Neuronal stem cell (in vitro differentiated cells): Measurements from ENCODE around the gene FSIP1.
A peak's percentile ranks its signal among the peaks of the same experiment; 100 is the strongest.

Experiments
- DNase-seq: peaks from one replicate; pipeline ENCODE4 v3.0.0-alpha.2; 2013; ENCODE audit warnings: low spot score
- H2AFZ ChIP-seq: one replicate; pipeline ENCODE4 v1.6.1; 2013; ENCODE audit warnings: mild to moderate bottlenecking, low read length, inconsistent platforms
- H2AK5ac ChIP-seq: 2 replicates; pipeline ENCODE4 v1.6.1; 2013; ENCODE audit warnings: low read depth, mild to moderate bottlenecking, inconsistent platforms, low read length, moderate library complexity, mixed read lengths
- H2BK120ac ChIP-seq: 2 replicates; pipeline ENCODE4 v1.6.1; 2013; ENCODE audit warnings: low read depth, mild to moderate bottlenecking, inconsistent platforms, low read length, moderate library complexity, mixed read lengths
- H2BK12ac ChIP-seq: one replicate; pipeline ENCODE4 v1.6.1; 2013; ENCODE audit warnings: low read length, inconsistent platforms
- H2BK15ac ChIP-seq: 2 replicates; pipeline ENCODE4 v1.6.1; 2013; ENCODE audit warnings: mild to moderate bottlenecking, low read length, inconsistent platforms, mixed read lengths
- H2BK5ac ChIP-seq: one replicate; pipeline ENCODE4 v1.6.1; 2013; ENCODE audit warnings: inconsistent platforms, mild to moderate bottlenecking, low read length, moderate library complexity
- H3K14ac ChIP-seq: one replicate; pipeline ENCODE4 v1.6.1; 2013; ENCODE audit warnings: low read length, inconsistent platforms
- H3K18ac ChIP-seq: 2 replicates; pipeline ENCODE4 v1.6.1; 2013; ENCODE audit warnings: low read length, inconsistent platforms
- H3K23ac ChIP-seq: 2 replicates; pipeline ENCODE4 v1.6.1; 2013; ENCODE audit warnings: low read depth, mild to moderate bottlenecking, mixed read lengths, low read length, inconsistent platforms; ENCODE audit not compliant: poor library complexity
- H3K27ac ChIP-seq: replicated peaks from 3 replicates; pipeline ENCODE4 v1.5.1; 2013; ENCODE audit warnings: low read length, inconsistent platforms
- H3K27me3 ChIP-seq, 3 experiments: 2 replicates each; pipeline ENCODE4 v1.6.1; 2013; ENCODE audit warnings: low read length in 3 of 3, mild to moderate bottlenecking in 2 of 3, inconsistent platforms in 1 of 3, low read depth in 1 of 3, mixed read lengths in 1 of 3, moderate library complexity in 1 of 3; ENCODE audit not compliant: control insufficient read depth in 3 of 3, insufficient read depth in 3 of 3
- H3K36me3 ChIP-seq, 2 donors: replicated peaks in 1 of 2; 2 replicates each; pipeline ENCODE4 v1.6.1; 2013; ENCODE audit warnings: low read length in 2 of 2; ENCODE audit not compliant: control insufficient read depth in 2 of 2, insufficient read depth in 2 of 2
- H3K4ac ChIP-seq: 2 replicates; pipeline ENCODE4 v1.6.1; 2013; ENCODE audit warnings: inconsistent platforms, mild to moderate bottlenecking, low read length, moderate library complexity
- H3K4me1 ChIP-seq, 2 donors: 1 replicate in 1 of 2; 2 replicates in 1 of 2; pipeline ENCODE4 v1.6.1; 2013; ENCODE audit warnings: low read length in 2 of 2, low read depth in 1 of 2; ENCODE audit not compliant: control insufficient read depth in 2 of 2, insufficient read depth in 1 of 2
- H3K4me2 ChIP-seq: one replicate; pipeline ENCODE4 v1.6.1; 2013; ENCODE audit warnings: mild to moderate bottlenecking, low read length, inconsistent platforms; ENCODE audit not compliant: insufficient read depth, poor library complexity, severe bottlenecking
- H3K4me3 ChIP-seq, 2 donors: 2 replicates each; pipeline ENCODE4 v1.5.1; 2013; ENCODE audit warnings: low read length in 2 of 2, mild to moderate bottlenecking in 2 of 2, inconsistent platforms in 1 of 2, moderate library complexity in 1 of 2
- H3K79me1 ChIP-seq: one replicate; pipeline ENCODE4 v1.6.1; 2013; ENCODE audit warnings: low read depth, mild to moderate bottlenecking, inconsistent platforms, low read length, moderate library complexity
- H3K9ac ChIP-seq: one replicate; pipeline ENCODE4 v1.6.1; 2013; ENCODE audit warnings: mild to moderate bottlenecking, low read depth, low read length, inconsistent platforms; ENCODE audit not compliant: poor library complexity
- H3K9me3 ChIP-seq, 2 donors: replicated peaks in 1 of 2; 2 replicates each; pipeline versions ENCODE3 to v1.6.1; 2013; ENCODE audit warnings: low read length in 2 of 2, mild to moderate bottlenecking in 2 of 2, inconsistent platforms in 1 of 2, low read depth in 1 of 2, mixed read lengths in 1 of 2, moderate library complexity in 1 of 2; ENCODE audit not compliant: control insufficient read depth in 2 of 2, insufficient read depth in 1 of 2
- H4K8ac ChIP-seq: one replicate; pipeline ENCODE4 v1.6.1; 2013; ENCODE audit warnings: low read depth, mild to moderate bottlenecking, inconsistent platforms, low read length, moderate library complexity
- H4K91ac ChIP-seq: one replicate; pipeline ENCODE4 v1.6.1; 2013; ENCODE audit warnings: low read length, low read depth, mild to moderate bottlenecking, inconsistent platforms; ENCODE audit not compliant: poor library complexity
- WGBS, 2 donors: extraction: QIAGEN DNeasy Blood & Tissue Kit; methylation state at CpG; one replicate each; pipeline ENCODE4 v1.1.7; 2013; ENCODE audit warnings: missing lambda C conversion rate in 2 of 2, mixed read lengths in 1 of 2; ENCODE audit not compliant: insufficient read length in 2 of 2, insufficient replicate concordance in 1 of 2; ENCODE audit errors: extremely low coverage in 2 of 2; 5-methylcytosine and 5-hydroxymethylcytosine counted together

FSIP1 gene

DNA sequence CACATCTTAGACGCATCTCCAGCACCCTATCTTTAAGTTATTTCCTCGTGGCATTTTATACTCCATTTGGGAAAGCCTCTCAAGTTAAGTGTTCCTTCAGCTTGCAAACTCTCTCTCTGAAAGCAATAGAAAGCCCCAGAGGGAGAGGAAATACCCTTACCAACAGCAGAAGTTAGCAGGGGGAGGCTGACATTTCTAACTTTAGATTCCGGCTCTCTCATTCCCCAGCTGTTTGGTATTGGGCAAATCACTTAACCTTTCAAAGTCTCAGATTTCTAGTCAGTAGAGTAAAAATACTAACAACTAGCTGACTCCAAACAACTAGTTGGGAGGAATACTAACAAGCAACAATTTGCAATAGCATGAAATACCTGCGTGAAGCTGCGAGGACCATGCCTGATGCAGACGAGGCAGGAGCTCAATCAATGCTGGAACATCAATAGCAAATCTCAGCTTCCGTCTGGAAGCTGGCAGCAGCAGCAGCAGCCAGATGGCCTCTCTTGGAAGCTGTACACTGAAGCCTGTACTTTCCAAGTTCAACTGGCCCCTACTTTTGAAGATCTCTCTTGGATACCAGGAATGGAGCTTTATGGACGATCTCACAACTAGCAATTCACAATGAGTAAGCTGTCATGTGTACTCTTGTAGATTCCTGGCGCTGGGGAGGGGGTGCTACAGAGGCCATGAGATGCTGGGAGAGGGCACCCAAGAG, 153.9 kb downstream of the FSIP1 start:
- Histone ChIP-seq H2BK15ac (no peak overlapping the region), H2BK120ac (no peak overlapping the region), H4K8ac (no peak overlapping the region), H3K27me3 (no peaks in the 10 kb centered on the region), H3K4ac (no peak overlapping the region), H3K9ac (no peak overlapping the region), H2AFZ (no peak overlapping the region), H2AK5ac (no peak overlapping the region), H3K79me1 (no peaks in the 10 kb centered on the region), H3K4me1 (peaks cover 0 to 3% of the 10 kb centered on the region in 2 donors), H3K14ac (no peak overlapping the region), H3K23ac (no peak overlapping the region), H3K4me2 (no peak overlapping the region), H3K4me3 (no peak overlapping the region), H4K91ac (no peak overlapping the region), H2BK5ac (no peak overlapping the region), H3K27ac (no peak overlapping the region), H3K18ac (no peak overlapping the region), H3K36me3 (no peaks in the 10 kb centered on the region), H3K9me3 (peaks cover 0 to 4% of the 10 kb centered on the region in 2 donors), H2BK12ac (no peak overlapping the region)
- no peak for DNase-seq
- no CpG with 5 or more reads among the region's 9 CpGs for WGBS, 2 donors

DNA sequence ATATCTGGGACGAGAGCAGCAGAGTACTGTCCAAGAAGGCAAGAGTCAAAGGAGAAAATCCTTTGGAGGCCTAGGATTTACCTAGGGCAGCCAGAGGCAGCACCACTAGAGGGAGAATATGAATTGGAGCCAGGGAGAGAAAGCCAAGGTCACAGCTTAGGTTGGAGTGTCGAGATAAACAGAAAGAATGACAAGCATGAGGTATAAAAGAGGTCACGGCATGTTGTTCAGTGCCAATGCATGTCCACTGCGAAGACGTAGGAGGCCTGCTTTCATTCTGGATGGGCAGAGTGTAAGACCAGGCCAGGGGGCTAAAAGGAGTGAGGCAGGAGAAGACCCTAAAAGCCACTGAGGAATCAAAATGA, 154.5 kb downstream of the FSIP1 start:
- Histone ChIP-seq H3K79me1 (no peaks in the 10 kb centered on the region), H3K4me2 (no peak overlapping the region), H3K36me3 (no peaks in the 10 kb centered on the region), H3K9ac (no peak overlapping the region), H3K14ac (peak overlapping the region; percentile 31), H3K9me3 (peaks cover 0 to 4% of the 10 kb centered on the region in 2 donors), H2AK5ac (no peak overlapping the region), H3K27ac (no peak overlapping the region), H3K18ac (no peak overlapping the region), H3K4me1 (peaks cover 0 to 3% of the 10 kb centered on the region in 2 donors), H3K4me3 (no peak overlapping the region), H3K27me3 (no peaks in the 10 kb centered on the region), H2BK15ac (no peak overlapping the region), H2BK12ac (no peak overlapping the region), H3K4ac (no peak overlapping the region), H3K23ac (no peak overlapping the region), H4K8ac (no peak overlapping the region), H4K91ac (no peak overlapping the region), H2AFZ (no peak overlapping the region), H2BK5ac (no peak overlapping the region), H2BK120ac (no peak overlapping the region)
- no peak for DNase-seq
- no CpG with 5 or more reads among the region's 5 CpGs for WGBS, 2 donors

DNA sequence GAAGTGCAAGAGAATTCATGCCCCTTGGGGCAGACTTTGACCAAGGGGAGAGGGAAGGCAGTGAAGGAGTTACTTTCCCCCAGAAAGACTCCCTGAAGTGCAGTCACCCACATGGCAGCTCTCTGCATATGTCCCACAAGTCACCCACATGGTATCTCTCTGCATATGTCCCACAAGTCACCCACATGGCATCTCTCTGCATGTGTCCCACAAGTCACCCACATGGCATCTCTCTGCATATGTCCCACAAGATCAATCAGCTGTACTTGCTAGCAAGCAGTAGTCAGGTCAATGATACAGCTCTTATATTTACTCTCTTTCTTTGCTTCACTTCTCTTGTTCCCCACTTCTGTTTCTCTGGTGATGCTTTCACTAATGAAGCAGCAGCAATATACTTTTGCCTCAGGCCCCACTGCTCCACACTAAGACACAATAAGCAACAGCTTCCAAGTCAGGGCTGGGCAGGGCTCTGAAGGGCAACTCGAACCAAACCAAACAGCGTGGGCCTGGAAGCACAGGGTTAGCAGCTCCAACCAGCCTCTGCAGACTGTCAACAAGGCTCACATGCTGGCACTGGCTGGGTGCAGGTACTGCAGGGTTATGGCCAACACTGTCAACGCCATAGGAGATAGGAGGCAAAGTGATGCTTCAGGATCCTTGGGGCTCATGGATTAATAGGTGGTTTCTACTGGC, 155.0 kb downstream of the FSIP1 start:
- Histone ChIP-seq H4K91ac (no peak overlapping the region), H4K8ac (no peak overlapping the region), H3K27ac (no peak overlapping the region), H3K79me1 (no peaks in the 10 kb centered on the region), H2BK12ac (no peak overlapping the region), H2BK15ac (no peak overlapping the region), H3K14ac (peak overlapping the region; percentile 31), H3K36me3 (no peaks in the 10 kb centered on the region), H3K4me2 (no peak overlapping the region), H3K27me3 (no peaks in the 10 kb centered on the region), H3K4ac (no peak overlapping the region), H3K4me3 (no peak overlapping the region), H2BK5ac (no peak overlapping the region), H3K18ac (peak overlapping the region; percentile 36), H3K9ac (no peak overlapping the region), H3K23ac (no peak overlapping the region), H3K9me3 (peaks cover 0 to 4% of the 10 kb centered on the region in 2 donors), H2AK5ac (no peak overlapping the region), H2BK120ac (no peak overlapping the region), H3K4me1 (peaks cover 0 to 3% of the 10 kb centered on the region in 2 donors), H2AFZ (no peak overlapping the region)
- no peak for DNase-seq
- no CpG with 5 or more reads among the region's 3 CpGs for WGBS, 2 donors

DNA sequence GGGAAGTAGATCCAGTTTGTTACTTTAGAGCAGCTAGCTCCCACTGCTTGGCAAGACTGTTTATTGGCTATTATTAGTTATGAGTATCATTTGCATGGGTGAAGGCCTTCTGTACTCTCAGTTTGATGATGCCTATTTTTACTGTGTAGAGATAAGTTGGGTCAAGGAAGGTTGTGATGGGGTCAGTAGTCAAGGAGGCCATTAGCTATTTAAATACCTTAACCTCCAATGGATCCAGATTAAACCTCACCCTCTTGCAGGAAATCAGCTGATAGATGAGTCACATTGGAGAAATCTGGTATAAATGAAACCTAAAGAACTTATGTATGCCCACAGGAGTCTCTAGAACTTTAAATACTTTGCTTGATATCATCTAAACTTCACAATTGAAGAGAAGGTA, 156.8 kb downstream of the FSIP1 start:
- H3K4me2 ChIP-seq, result no peak overlapping the region
- DNase-seq, result no peak
- peak overlapping the region; percentile 40 for H2BK5ac ChIP-seq
- H2AFZ ChIP-seq, result no peak overlapping the region
- no peak overlapping the region for H3K4ac ChIP-seq
- H2BK12ac ChIP-seq, result no peak overlapping the region
- no peak overlapping the region for H3K23ac ChIP-seq
- H2BK120ac ChIP-seq, result no peak overlapping the region
- H4K8ac ChIP-seq, result no peak overlapping the region
- peaks cover 0 to 4% of the 10 kb centered on the region in 2 donors for H3K9me3 ChIP-seq
- no peaks in the 10 kb centered on the region for H3K4me1 ChIP-seq
- H3K9ac ChIP-seq, result no peak overlapping the region
- no peak overlapping the region for H3K4me3 ChIP-seq
- no peaks in the 10 kb centered on the region for H3K27me3 ChIP-seq
- H3K79me1 ChIP-seq, result no peaks in the 10 kb centered on the region
- no peak overlapping the region for H2AK5ac ChIP-seq
- H3K14ac ChIP-seq, result no peak overlapping the region
- no peak overlapping the region for H3K18ac ChIP-seq
- no peak overlapping the region for H4K91ac ChIP-seq
- no peak overlapping the region for H3K27ac ChIP-seq
- no peak overlapping the region for H2BK15ac ChIP-seq
- H3K36me3 ChIP-seq, result no peaks in the 10 kb centered on the region
